GM12872 (cell line): ENCODE measurements around the gene OR10H3.

Experiments used
- CTCF ChIP-seq: IDR thresholded peaks from 3 replicates; pipeline ENCODE4 v1.5.1; 2011; ENCODE audit warnings: low read depth, mild to moderate bottlenecking, low read length, moderate library complexity; ENCODE audit not compliant: insufficient read depth

The OR10H3 gene

GRCh38 chr19:15780610-15781418 is 43.0 kb downstream of the OR10H3 start:
- no peak for TF ChIP-seq CTCF

- no peak for TF ChIP-seq CTCF
These were observed 43.9 kb downstream of the OR10H3 start for GRCh38 chr19:15781661-15782060.

GRCh38 chr19:15782211-15782610 is 44.4 kb downstream of the OR10H3 start:
- TF ChIP-seq CTCF, result no peak

GRCh38 chr19:15787611-15788155 is 49.9 kb downstream of the OR10H3 start, which contains the start of gene OR10H5:
OR10H5 (plus strand) TSS chr19:15787661; CDS start chr19:15794049, 6,388 bp downstream.
- no peak for TF ChIP-seq CTCF

- no peak for TF ChIP-seq CTCF
These were observed 50.9 kb downstream of the OR10H3 start for GRCh38 chr19:15788594-15789270.

- no peak for TF ChIP-seq CTCF
These were observed 52.3 kb downstream of the OR10H3 start for GRCh38 chr19:15790096-15790495.
